Muscle layer of duodenum (tissue), 2 donors: ENCODE data around the gene NBPF26.
"Not testable (repeated sequence)": the region's sequence is repeated elsewhere in the genome, so short reads cannot be mapped to it uniquely, and the experiment has no call there.

Experiments used
- H3K27ac ChIP-seq: one replicate; pipeline ENCODE4 v1.7.0; 2013; ENCODE audit warnings: mild to moderate bottlenecking, low read length
- H3K27me3 ChIP-seq: one replicate; pipeline ENCODE4 v1.7.0; 2013; ENCODE audit warnings: low read depth, mild to moderate bottlenecking, control low read depth, low read length
- H3K36me3 ChIP-seq, 2 donors: one replicate each; pipeline ENCODE4 v1.7.0; 2013; ENCODE audit warnings: low read length in 2 of 2, control low read depth in 1 of 2, mild to moderate bottlenecking in 1 of 2; ENCODE audit not compliant: insufficient read depth in 2 of 2, control insufficient read depth in 1 of 2
- H3K4me1 ChIP-seq, 2 donors: one replicate each; pipeline ENCODE4 v1.7.0; 2013; ENCODE audit warnings: low read length in 2 of 2, mild to moderate bottlenecking in 2 of 2, control low read depth in 1 of 2, moderate library complexity in 1 of 2; ENCODE audit not compliant: insufficient read depth in 2 of 2, control insufficient read depth in 1 of 2
- H3K4me3 ChIP-seq, 2 donors: one replicate each; pipeline ENCODE4 v1.7.0; 2013; ENCODE audit warnings: low read length in 2 of 2, low read depth in 1 of 2, mild to moderate bottlenecking in 1 of 2
- H3K9me3 ChIP-seq, 2 donors: one replicate each; pipeline ENCODE4 v1.7.0; 2013; ENCODE audit warnings: low read length in 2 of 2, control low read depth in 1 of 2, mild to moderate bottlenecking in 1 of 2; ENCODE audit not compliant: control insufficient read depth in 1 of 2
- donor health status: healthy.

The NBPF26 gene

GRCh38 chr1:120878206-120878605 is 154.5 kb downstream of the NBPF26 start:
- not testable (repeated sequence) for H3K27me3 ChIP-seq, H3K36me3 ChIP-seq, H3K27ac ChIP-seq, H3K9me3 ChIP-seq, H3K4me3 ChIP-seq, H3K4me1 ChIP-seq

- H3K4me1 ChIP-seq, H3K27ac ChIP-seq, H3K36me3 ChIP-seq, H3K9me3 ChIP-seq, H3K27me3 ChIP-seq, H3K4me3 ChIP-seq: not testable (repeated sequence)
Observed at GRCh38 chr1:120880056-120880455, 156.3 kb downstream of the NBPF26 start.

- H3K4me1 ChIP-seq, H3K4me3 ChIP-seq, H3K27ac ChIP-seq, H3K36me3 ChIP-seq, H3K27me3 ChIP-seq, H3K9me3 ChIP-seq: not testable (repeated sequence)
Observed at GRCh38 chr1:120881934-120882333, 158.2 kb downstream of the NBPF26 start.
